IMR-90 (cell line): Measurements from ENCODE around the gene OBI1. TPM values are rescaled to one million over a fixed set of nuclear protein-coding genes. Genes with fewer than 3 reads are reported as not detected.
A peak's percentile ranks its signal among the peaks of the same experiment; 100 is the strongest.

Experiments
- ATAC-seq: fragments of 200-7000 bp; cut with Tn5 transposase; 2 replicates; pipeline ENCODE4 v1.9.1; 2020; ENCODE audit warnings: low read depth, mild to moderate bottlenecking, moderate library complexity
- BruUV-seq: library from RNA; stranded (reverse); fragments of 400-500 nt; replicated peaks from 2 replicates; lab custom pipeline; 2021; lab: Mats Ljungman, UMichigan
- CTCF ChIA-PET: fragments of 300-600 bp; formaldehyde crosslinking; extraction: SDS; loops from one replicate; lab custom pipeline; 2021; ENCODE audit warnings: antibody characterized with exemption; lab: Yijun Ruan, JAX
- POLR2A ChIA-PET: fragments of 300-600 bp; sonication (Branson Sonifier 250); formaldehyde crosslinking; loops from one replicate; lab custom pipeline; 2022; ENCODE audit warnings: antibody characterized with exemption; ENCODE audit not compliant: unreplicated experiment; lab: Charles Lee
- DNase-seq: peaks from one replicate; pipeline ENCODE4 v3.0.0; 2013
- H2AFZ ChIP-seq: replicated peaks from 2 replicates; pipeline ENCODE3; 2013; ENCODE audit warnings: low read length, mild to moderate bottlenecking; ENCODE audit not compliant: poor library complexity
- H2AK5ac ChIP-seq: 2 replicates; pipeline ENCODE4 v1.6.1; 2013; ENCODE audit warnings: low read depth, low read length, inconsistent platforms
- H2AK9ac ChIP-seq: replicated peaks from 2 replicates; pipeline ENCODE3; 2013; ENCODE audit warnings: mild to moderate bottlenecking, low read depth, low read length, moderate library complexity; ENCODE audit not compliant: poor library complexity
- H2BK120ac ChIP-seq: 2 replicates; pipeline ENCODE4 v1.6.1; 2013; ENCODE audit warnings: low read depth, low read length, inconsistent platforms
- H2BK15ac ChIP-seq: 3 replicates; pipeline ENCODE4 v1.6.1; 2013; ENCODE audit warnings: low read depth, low read length, inconsistent platforms
- H2BK20ac ChIP-seq: 2 replicates; pipeline ENCODE4 v1.6.1; 2013; ENCODE audit warnings: low read depth, mild to moderate bottlenecking, inconsistent platforms, low read length, moderate library complexity
- H2BK5ac ChIP-seq: 2 replicates; pipeline ENCODE4 v1.6.1; 2013; ENCODE audit warnings: mild to moderate bottlenecking, low read depth, low read length, inconsistent platforms; ENCODE audit not compliant: poor library complexity, severe bottlenecking
- H3K14ac ChIP-seq: replicated peaks from 2 replicates; pipeline ENCODE4 v1.6.1; 2013; ENCODE audit warnings: low read depth, low read length, inconsistent platforms
- H3K18ac ChIP-seq: 2 replicates; pipeline ENCODE4 v1.6.1; 2013; ENCODE audit warnings: low read depth, low read length, control low read depth
- H3K23ac ChIP-seq: 2 replicates; pipeline ENCODE4 v1.6.1; 2013; ENCODE audit warnings: low read depth, low read length, inconsistent platforms
- H3K27ac ChIP-seq: 2 replicates; pipeline ENCODE4 v1.5.1; 2013; ENCODE audit warnings: mild to moderate bottlenecking, control low read depth, low read length; ENCODE audit not compliant: insufficient read depth
- H3K27me3 ChIP-seq: 2 replicates; pipeline ENCODE4 v1.6.1; 2013; ENCODE audit warnings: low read length; ENCODE audit not compliant: control insufficient read depth, insufficient read depth
- H3K36me3 ChIP-seq: 2 replicates; pipeline ENCODE4 v1.6.1; 2013; ENCODE audit warnings: low read length, mixed read lengths; ENCODE audit not compliant: control insufficient read depth, insufficient read depth
- H3K4ac ChIP-seq: 2 replicates; pipeline ENCODE4 v1.6.1; 2013; ENCODE audit warnings: low read depth, low read length, inconsistent platforms
- H3K4me1 ChIP-seq: 2 replicates; pipeline ENCODE4 v1.6.1; 2013; ENCODE audit warnings: low read length, mixed read lengths; ENCODE audit not compliant: control insufficient read depth, insufficient read depth
- H3K4me2 ChIP-seq: 2 replicates; pipeline ENCODE4 v1.6.1; 2013; ENCODE audit warnings: low read depth, mild to moderate bottlenecking, control low read depth, low read length, moderate library complexity
- H3K4me3 ChIP-seq: 2 replicates; pipeline ENCODE4 v1.5.1; 2013; ENCODE audit warnings: low read depth, mild to moderate bottlenecking, control low read depth, low read length, moderate library complexity; ENCODE audit not compliant: insufficient read depth
- H3K56ac ChIP-seq: 2 replicates; pipeline ENCODE4 v1.6.1; 2013; ENCODE audit warnings: low read length, inconsistent platforms; ENCODE audit not compliant: insufficient read depth; ENCODE audit errors: extremely low read depth
- H3K79me1 ChIP-seq, 2 experiments: 2 replicates each; pipeline ENCODE4 v1.6.1; 2013; ENCODE audit warnings: low read length in 2 of 2, inconsistent platforms in 1 of 2, low read depth in 1 of 2
- H3K9ac ChIP-seq: 2 replicates; pipeline ENCODE4 v1.6.1; 2013; ENCODE audit warnings: low read depth, low read length, control low read depth
- H3K9me1 ChIP-seq: 2 replicates; pipeline ENCODE4 v1.6.1; 2013; ENCODE audit warnings: low read length, inconsistent platforms; ENCODE audit not compliant: insufficient read depth
- H3K9me3 ChIP-seq: 2 replicates; pipeline ENCODE4 v1.6.1; 2013; ENCODE audit warnings: low read length; ENCODE audit not compliant: control insufficient read depth, insufficient read depth
- H4K20me1 ChIP-seq: 2 replicates; pipeline ENCODE4 v1.6.1; 2013; ENCODE audit warnings: low read length, inconsistent platforms; ENCODE audit not compliant: insufficient read depth
- H4K5ac ChIP-seq: 2 replicates; pipeline ENCODE4 v1.6.1; 2013; ENCODE audit warnings: mild to moderate bottlenecking, low read depth, low read length, control low read depth
- H4K8ac ChIP-seq, 2 experiments: 2 replicates each; pipeline ENCODE4 v1.6.1; 2013; ENCODE audit warnings: low read depth in 2 of 2, low read length in 2 of 2, control low read depth in 1 of 2, inconsistent platforms in 1 of 2
- H4K91ac ChIP-seq: 2 replicates; pipeline ENCODE4 v1.6.1; 2013; ENCODE audit warnings: low read depth, low read length, inconsistent platforms; ENCODE audit not compliant: insufficient read depth
- CTCF ChIP-seq: conservative IDR thresholded peaks from 2 replicates; pipeline ENCODE4 v1.5.1; 2012; ENCODE audit warnings: mild to moderate bottlenecking, low read depth, low read length, improper control_type of control experiment
- WGBS, 2 experiments: methylation state at CpG; one replicate each; pipeline versions ENCODE4 v1.1.5 to v1.1.7; 2013; ENCODE audit warnings: missing lambda C conversion rate in 2 of 2; ENCODE audit not compliant: insufficient read length in 1 of 2; ENCODE audit errors: extremely low coverage in 2 of 2; 5-methylcytosine and 5-hydroxymethylcytosine counted together
- dilution Hi-C: fragments of 300-500 bp; cut with HindIII; formaldehyde crosslinking; loops from one replicate; pipeline ENCODE4 v1.14.3; 2018; ENCODE audit warnings: low sequenced_read_pairs; ENCODE audit not compliant: unreplicated experiment
- in situ Hi-C: fragments of 300-500 bp; cut with MboI; formaldehyde crosslinking; loops from 3 replicates; pipeline ENCODE4 v1.14.3; 2019; ENCODE audit warnings: low sequenced_read_pairs, inconsistent platforms, mixed read lengths
- intact Hi-C: fragments of 100-400 bp; cut with micrococcal nuclease; formaldehyde crosslinking; loops from 2 replicates; pipeline ENCODE4 v1.10.0; 2022
- polyA plus RNA-seq, 3 experiments: library from polyadenylated mRNA; depleted of rRNA; stranded (reverse); fragments of >200 nt; gene quantifications; 2 replicates each; pipeline ENCODE4 v1.2.3, GENCODE V29; 2012; ENCODE audit warnings: low replicate concordance in 1 of 3
- total RNA-seq: library from RNA; depleted of rRNA; stranded (reverse); fragments of >200 nt; gene quantifications from 2 replicates; pipeline ENCODE4 v1.2.3, GENCODE V29; 2012

OBI1 gene
- total and polyA plus RNA-seq, 2 of the 4 experiments (the other 2 are of a cell fraction), result 4.4 to 11.8 TPM

GRCh38 chr13:78659450-78659730 lies 435 bp upstream of the OBI1 start:
- Histone ChIP-seq H3K27me3 (peaks cover 2% of the 10 kb centered on the region; the same call in 1 of the 2 replicates), H2AFZ (peak overlapping the region; percentile 55), H3K14ac (peak overlapping the region; percentile 40; the same call in 1 of the 2 replicates), H2BK15ac (no peak overlapping the region), H3K4me3 (peak overlapping the region; percentile 84), H2BK20ac (no peak overlapping the region), H4K8ac (peak overlapping the region; percentile 39 to 81), H3K4me1 (peaks cover 5% of the 10 kb centered on the region), H2AK5ac (no peak overlapping the region), H3K79me1 (peaks cover 0 to 26% of the 10 kb centered on the region in 2 experiments; a peak in 2 of 4 replicates), H3K9me1 (no peaks in the 10 kb centered on the region), H3K56ac (peak overlapping the region; percentile 69), H2AK9ac (no peak overlapping the region), H2BK5ac (peak overlapping the region; percentile 33), H3K36me3 (no peaks in the 10 kb centered on the region), H3K4me2 (peak overlapping the region; percentile 100), H3K27ac (no peak overlapping the region), H3K9ac (peak overlapping the region; percentile 79; the same call in 1 of the 2 replicates), H2BK120ac (peak overlapping the region; percentile 27; the same call in 1 of the 2 replicates), H3K9me3 (no peaks in the 10 kb centered on the region), H3K4ac (peak overlapping the region; percentile 17; the same call in 1 of the 2 replicates), H4K20me1 (no peaks in the 10 kb centered on the region), H3K23ac (peak overlapping the region; percentile 73), H3K18ac (peak overlapping the region; percentile 46; the same call in 1 of the 2 replicates), H4K5ac (peak overlapping the region; percentile 53; the same call in 1 of the 2 replicates), H4K91ac (no peak overlapping the region)
- TF ChIP-seq CTCF, result no peak
- 0% methylated on average over 1 of the region's 8 CpGs; no CpG with 5 or more reads in 1 of the 2 experiments for WGBS, 2 experiments
- BruUV-seq, result no TSS peak
- ATAC-seq (peak; percentile 25), DNase-seq (no peak)
- POLR2A ChIA-PET, result interaction anchor here (0.6 kb wide), 1 partner anchor 306 kb away, joined by 6 read pairs; no protein-coding TSS in a partner anchor
- intact Hi-C loops (loop anchor here (2.0 kb wide), 1 partner anchor 19 kb away; no protein-coding TSS in a partner anchor), in situ Hi-C loops (no loop called here), dilution Hi-C loops (no loop called here)
- CTCF ChIA-PET, result interaction anchor here (1.8 kb wide), 1 partner anchor 62 kb away, joined by 4 read pairs; no protein-coding TSS in a partner anchor
